ENCODE data around the gene RBFOX1.

The RBFOX1 gene

DNA sequence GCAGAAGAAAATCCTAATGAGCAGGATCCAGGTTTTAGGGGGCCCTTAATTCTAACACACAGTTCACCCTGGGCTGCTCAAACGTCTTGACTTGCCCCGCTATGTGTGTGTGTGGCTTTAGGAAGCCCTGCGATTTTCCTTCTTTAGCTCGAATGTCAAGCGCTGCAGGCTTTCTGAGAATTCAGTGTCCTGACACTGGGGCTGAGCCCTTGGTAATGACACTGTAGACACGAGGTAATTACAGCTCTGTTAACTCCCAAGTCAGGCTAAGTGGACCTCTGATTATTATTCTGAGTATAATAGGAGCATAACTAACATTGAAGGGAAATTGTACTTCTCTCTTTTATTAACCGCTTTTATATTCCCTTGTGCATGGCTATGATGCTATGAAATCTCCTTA lies 202.1 kb downstream of the RBFOX1 start:
- DNase-seq = no peak

GRCh38 chr16:7541026-7541425 lies 208.4 kb downstream of the RBFOX1 start:
- no peak for DNase-seq

- DNase-seq = no peak
Observed at GRCh38 chr16:7545251-7545650, 212.6 kb downstream of the RBFOX1 start.

- DNase-seq = no peak
Observed at GRCh38 chr16:7546948-7547347, 214.3 kb downstream of the RBFOX1 start.

DNA sequence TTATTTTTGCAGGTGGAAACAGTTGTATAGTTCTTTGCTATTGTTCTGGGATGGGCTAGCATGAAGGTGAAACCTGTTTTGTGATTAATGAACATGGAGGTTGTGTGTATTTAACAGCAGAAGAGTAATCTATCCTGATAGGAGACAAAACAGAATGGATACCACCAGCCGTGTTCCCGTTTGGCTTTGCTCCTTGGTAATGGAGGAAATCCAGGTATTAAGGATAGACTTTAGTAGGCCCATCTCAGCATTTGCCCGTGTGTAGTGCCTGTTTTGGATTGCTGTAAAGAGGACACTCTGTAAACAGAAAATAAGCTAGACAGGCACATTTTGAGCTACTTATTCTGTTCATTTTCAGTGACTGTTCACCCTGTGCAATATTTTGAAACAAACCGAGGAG lies 215.1 kb downstream of the RBFOX1 start:
- DNase-seq = no peak

DNA sequence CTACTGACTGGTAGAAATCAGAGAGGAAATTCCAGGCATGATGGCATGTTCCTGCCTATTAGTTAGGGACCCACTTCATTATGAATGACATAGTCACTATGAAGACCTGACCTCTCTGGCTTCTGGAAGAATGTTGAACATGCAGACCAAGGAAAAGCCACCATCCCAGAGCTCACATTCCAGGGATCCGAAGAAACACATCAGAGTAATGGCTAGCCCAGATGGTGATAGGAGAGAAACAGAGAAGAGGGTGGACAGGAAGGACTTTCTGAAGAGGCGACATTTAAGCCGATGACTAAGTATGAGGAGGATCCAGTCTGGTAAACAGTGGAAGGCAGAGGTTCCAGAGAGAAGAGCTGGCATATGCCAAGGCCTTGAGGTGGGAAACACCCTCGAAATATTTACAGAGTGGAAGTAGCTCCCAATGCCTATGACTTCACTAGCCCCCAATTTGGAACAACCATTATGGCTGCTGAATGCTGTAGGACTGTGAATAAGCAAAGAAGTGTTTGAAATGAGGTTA lies 216.2 kb downstream of the RBFOX1 start:
- DNase-seq = no peak

DNA sequence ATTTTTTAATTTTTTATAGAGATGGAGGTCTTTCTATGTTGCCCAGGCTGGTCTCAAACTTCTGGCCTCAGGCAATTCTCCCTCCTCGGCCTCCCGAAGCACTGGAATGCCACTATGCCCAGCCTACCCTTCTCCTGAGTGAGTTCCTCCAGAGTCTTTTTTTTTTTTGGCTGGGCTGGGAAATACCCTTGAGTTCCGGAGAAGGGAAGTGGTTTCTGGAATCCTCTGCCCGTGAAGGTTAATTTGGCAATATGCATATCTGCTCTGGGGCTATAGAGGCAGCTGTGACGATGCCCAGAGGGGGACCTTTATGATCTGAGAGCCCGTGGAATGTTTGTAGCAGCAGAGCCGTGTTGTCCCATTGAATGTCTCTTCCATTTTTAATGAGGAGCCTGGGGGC lies 217.5 kb downstream of the RBFOX1 start:
- DNase-seq = no peak

GRCh38 chr16:7555459-7555858 lies 222.8 kb downstream of the RBFOX1 start:
- DNase-seq = no peak

DNA sequence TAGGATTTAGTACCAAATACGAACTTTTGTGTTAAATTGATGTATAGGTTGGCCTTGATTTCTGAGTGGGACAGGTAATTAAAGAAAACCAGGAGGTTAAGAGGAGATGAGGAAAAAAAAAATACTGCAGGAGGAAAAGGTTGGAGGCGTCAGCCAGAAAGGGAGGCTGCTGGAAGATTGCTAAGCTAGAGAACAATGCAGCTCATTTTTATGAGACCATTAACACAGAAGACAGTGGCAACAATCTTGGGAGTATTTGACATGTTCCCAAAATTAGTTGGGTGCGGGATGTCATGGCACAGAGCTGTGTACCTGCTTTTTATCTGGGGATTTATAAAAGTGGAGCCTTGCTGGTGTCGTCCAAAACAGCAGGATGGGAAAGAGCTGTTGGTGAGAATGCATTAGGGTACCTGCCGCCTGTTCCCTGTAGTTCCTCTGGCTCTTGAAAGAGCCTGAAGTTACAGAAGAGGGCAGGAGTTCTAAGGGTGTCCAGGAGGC lies 229.3 kb downstream of the RBFOX1 start:
- no peak for DNase-seq

DNA sequence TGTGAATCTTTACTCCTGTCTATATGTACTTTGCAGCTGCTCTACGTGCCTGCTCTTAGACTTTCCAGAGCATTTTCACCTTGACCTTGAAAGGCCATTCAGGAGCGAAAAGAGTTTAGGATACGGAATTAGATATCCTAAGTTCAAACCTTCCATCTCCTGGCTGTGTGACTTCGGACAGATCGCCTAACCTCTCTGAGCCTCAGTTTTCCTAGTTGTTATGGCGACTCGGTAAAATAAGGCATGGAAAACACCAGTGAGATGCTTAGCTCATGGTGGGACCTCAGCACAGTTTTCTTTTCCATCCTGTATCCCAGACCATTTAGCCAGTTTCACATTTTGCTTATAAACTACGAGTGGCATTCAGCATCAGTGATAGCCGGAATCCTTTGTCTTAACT lies 233.7 kb downstream of the RBFOX1 start:
- no peak for DNase-seq

DNA sequence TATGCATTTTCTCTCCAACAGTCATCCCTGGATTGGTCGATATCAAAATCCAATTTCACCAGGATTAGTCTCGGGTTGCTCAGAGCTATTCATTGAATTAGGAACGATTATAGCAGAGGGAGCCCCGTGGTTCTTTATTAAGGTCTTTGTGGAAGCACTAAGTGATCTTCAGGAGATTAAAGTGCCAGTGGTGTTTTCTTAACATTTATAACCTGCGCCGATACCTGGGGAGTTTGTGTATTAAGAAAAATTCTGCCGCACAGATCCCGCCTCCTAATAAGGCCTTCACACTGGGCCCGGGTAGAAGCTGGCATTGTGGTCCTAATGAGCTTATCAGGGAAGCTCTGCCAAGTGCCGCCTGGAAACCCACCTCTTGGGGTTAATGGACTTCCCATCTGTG lies 238.7 kb downstream of the RBFOX1 start:
- DNase-seq = no peak

DNA sequence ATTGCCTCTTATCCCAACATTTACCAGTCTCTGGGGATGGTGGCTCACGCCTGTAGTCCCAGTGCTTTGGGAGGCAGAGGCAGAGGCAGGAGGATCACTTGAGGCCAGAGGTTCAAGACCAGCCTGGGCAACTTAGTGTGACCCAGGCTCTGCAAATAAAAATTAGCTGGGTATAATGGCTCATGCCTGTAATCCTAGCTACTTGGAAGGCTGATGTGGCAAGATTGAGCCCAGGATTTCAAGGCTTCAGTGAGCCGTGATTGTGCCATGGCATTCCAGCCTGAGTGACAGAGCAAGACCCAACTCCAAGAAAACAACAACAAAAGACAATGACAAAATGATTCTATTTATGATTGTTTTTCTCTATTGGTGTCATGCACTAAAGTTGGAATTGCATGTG lies 244.9 kb downstream of the RBFOX1 start:
- DNase-seq = no peak

DNA sequence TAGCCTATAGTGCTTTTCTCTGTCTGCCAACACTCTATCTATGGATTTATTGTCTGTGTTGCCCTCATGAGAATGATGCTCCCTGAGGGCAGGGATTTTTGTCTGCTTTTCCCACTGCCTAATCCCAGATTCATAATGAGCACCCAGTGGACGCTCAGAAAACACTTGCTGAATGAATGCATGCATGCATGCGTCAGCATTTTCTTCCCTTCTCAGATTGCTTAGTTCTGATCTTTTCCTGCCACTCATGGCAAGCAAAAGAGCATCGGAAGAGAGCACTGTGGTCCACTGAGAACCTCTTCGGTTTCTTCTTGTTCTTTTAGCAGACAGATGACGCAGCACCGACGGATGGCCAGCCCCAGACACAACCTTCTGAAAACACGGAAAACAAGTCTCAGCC lies 246.8 kb downstream of the RBFOX1 start:
- DNase-seq = no peak

DNA sequence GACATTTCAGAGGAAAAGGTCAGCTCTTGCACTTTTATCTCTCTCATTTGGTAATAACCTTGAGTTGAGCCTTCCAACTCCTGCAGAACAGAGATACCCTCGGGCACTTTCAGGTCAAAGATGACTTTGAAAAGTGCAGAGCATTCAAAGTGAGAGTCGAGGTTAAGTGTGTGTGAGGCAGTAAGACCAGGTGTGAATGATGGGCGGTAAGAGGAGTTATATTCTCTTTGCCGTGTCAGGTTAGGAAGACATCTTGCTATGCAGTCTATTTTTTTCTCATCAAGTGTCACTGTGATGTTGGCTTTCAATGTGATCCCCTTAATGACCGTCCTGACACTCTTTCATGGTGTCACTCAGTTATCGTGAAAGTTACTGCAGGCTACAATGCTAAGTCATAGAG lies 248.5 kb downstream of the RBFOX1 start:
- no peak for DNase-seq

GRCh38 chr16:7583396-7583795 lies 250.8 kb downstream of the RBFOX1 start:
- DNase-seq = no peak

GRCh38 chr16:7584561-7584960 lies 251.9 kb downstream of the RBFOX1 start:
- DNase-seq = no peak

GRCh38 chr16:7585705-7586104 lies 253.1 kb downstream of the RBFOX1 start:
- no peak for DNase-seq

DNA sequence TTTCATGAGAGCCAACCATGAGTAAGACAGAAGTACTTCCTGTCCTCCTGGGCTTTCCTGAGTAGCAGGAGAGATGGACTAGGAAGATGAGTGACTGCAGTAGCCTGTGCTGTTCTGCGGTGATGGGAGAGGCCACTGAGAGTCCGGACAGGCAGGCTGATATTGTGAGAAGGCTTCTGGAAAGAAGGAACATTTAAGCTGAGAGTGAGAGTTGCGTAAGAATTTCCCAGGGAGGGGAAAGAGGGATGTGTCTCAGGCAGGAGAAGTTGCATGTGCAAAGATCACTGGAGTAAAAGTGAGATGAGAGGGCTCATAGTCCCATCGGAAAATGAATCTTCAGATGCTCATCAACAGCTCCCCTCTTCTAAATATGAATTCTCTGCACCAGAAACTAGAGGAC lies 258.3 kb downstream of the RBFOX1 start:
- DNase-seq = no peak

GRCh38 chr16:7596308-7596707 lies 263.7 kb downstream of the RBFOX1 start:
- DNase-seq = no peak

GRCh38 chr16:7597677-7598076 lies 265.0 kb downstream of the RBFOX1 start:
- DNase-seq = no peak

GRCh38 chr16:7601100-7601499 lies 268.5 kb downstream of the RBFOX1 start:
- DNase-seq = no peak

DNA sequence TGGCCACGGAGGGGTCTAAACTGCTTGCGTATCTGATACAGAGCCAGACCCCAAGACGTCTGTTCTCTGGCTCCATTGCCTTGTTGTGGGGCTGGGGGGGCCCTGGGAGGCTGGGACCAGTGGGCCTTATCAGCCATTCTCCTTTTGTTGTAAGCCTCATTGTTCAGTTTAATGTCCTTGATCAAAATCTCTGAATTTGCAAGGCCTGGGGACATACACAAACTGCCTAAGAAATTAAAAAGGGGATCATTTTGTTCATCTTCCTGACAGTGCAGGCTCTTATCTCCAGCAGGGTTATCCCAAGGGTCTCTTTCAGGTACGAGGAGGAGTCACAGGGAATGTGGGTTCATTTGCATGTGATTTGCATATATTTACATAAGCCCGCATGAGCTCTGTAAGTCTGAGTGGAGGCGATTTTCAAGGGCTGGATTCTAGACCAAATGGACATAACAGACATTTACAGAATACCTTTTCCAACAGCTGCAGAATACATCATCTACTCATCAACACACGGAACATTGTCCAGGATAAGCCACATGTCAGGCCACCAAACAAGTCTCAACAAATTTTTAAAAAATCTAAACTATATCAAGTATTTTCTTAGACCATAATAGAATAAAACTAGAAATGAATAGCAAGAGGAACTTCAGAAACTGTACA lies 269.8 kb downstream of the RBFOX1 start:
- no peak for DNase-seq

DNA sequence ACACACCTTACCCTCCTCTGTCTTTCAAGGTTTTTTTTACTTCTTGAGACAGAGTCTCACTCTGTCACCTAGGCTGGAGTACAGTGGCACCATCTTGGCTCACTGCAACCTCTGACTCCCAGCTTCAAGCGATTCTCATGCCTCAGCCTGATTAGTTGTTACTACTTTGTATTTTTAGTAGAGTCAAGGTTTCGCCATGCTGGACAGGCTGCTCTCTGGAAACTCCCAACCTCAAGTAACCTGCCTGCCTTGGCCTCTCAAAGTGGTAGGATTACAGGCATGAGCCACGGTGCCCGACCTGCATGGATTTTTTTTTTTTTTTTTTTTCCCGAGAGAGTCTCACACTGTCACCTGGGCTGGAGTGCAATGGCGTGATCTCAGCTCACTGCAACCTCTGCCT lies 273.2 kb downstream of the RBFOX1 start:
- no peak for DNase-seq

- no peak for DNase-seq
Observed at GRCh38 chr16:7612671-7613070, 280.0 kb downstream of the RBFOX1 start.

DNA sequence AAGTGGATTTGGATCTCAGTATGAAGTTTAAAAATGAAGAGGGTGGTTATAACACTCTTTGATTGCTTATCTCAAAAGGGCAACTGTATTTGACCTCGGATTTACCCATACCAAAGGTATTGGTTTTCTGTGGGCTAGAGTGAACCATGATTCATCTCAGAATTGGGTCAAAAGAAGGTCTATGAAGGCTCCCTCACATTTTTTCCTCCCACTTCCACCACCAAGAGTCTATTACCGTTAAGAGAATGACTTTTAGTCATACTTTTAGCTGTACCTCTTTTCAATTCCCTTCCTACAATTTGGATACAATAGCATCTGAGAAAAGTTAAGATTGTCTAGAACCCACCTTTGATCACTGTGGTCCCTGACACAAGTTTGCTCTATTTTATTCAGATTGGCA lies 280.9 kb downstream of the RBFOX1 start:
- no peak for DNase-seq
